WTC11 (cell line): ENCODE measurements around the gene KIF26A. TPM values are rescaled to one million over a fixed set of nuclear protein-coding genes. Genes with fewer than 3 reads are reported as not detected.

Experiments used
- ATAC-seq: fragments of 200-7000 bp; cut with Tn5 transposase; 2 replicates; pipeline ENCODE4 v1.10.0; 2021; ENCODE audit warnings: mild to moderate bottlenecking, moderate library complexity
- CTCF ChIA-PET: fragments of 300-600 bp; sonication (Branson Sonifier 250); formaldehyde crosslinking; loops from one replicate; lab custom pipeline; 2021; ENCODE audit warnings: antibody characterized with exemption; lab: Charles Lee
- POLR2A ChIA-PET: fragments of 350-600 bp; sonication (Branson Sonifier 250); formaldehyde crosslinking; loops from one replicate; lab custom pipeline; 2021; ENCODE audit warnings: antibody characterized with exemption; lab: Charles Lee
- DNase-seq: peaks from one replicate; pipeline ENCODE4 v3.0.0; 2021; ENCODE audit warnings: low spot score
- H3K27ac Mint-ChIP-seq: 2 replicates; pipeline ENCODE4 v1.8.0; 2021; ENCODE audit warnings: mixed read lengths
- H3K27me3 Mint-ChIP-seq: 2 replicates; pipeline ENCODE4 v1.8.0; 2021; ENCODE audit warnings: low read depth, mild to moderate bottlenecking, moderate library complexity, mixed read lengths
- H3K36me3 Mint-ChIP-seq: 2 replicates; pipeline ENCODE4 v1.8.0; 2021; ENCODE audit warnings: mixed read lengths
- H3K4me1 Mint-ChIP-seq: 2 replicates; pipeline ENCODE4 v1.8.0; 2022; ENCODE audit warnings: mixed read lengths
- H3K4me3 Mint-ChIP-seq: 2 replicates; pipeline ENCODE4 v1.8.0; 2021; ENCODE audit warnings: mild to moderate bottlenecking, moderate library complexity, mixed read lengths
- H3K9me3 Mint-ChIP-seq: 2 replicates; pipeline ENCODE4 v1.8.0; 2021; ENCODE audit warnings: mixed read lengths
- ATF3 ChIP-seq: sonication (generic); formaldehyde crosslinking; conservative IDR thresholded peaks from 2 replicates; pipeline ENCODE4 v1.8.1; 2022; ENCODE audit warnings: mild to moderate bottlenecking, missing genetic modification reagents
- FOXJ3 ChIP-seq: sonication (generic); formaldehyde crosslinking; IDR thresholded peaks from 2 replicates; pipeline ENCODE4 v1.9.0; 2021; ENCODE audit warnings: missing genetic modification reagents, mild to moderate bottlenecking, borderline replicate concordance
- MXD4 ChIP-seq: fragments of 250-450 bp; sonication (Bioruptor Pico); IDR thresholded peaks from 2 replicates; pipeline ENCODE4 v1.8.0; 2021; ENCODE audit warnings: mild to moderate bottlenecking, moderate library complexity, borderline replicate concordance
- NFATC4 ChIP-seq: fragments of 250-450 bp; sonication (Bioruptor Pico); IDR thresholded peaks from 2 replicates; pipeline ENCODE4 v1.9.0; 2021; ENCODE audit warnings: mild to moderate bottlenecking
- NR3C1 ChIP-seq: sonication (generic); formaldehyde crosslinking; conservative IDR thresholded peaks from 2 replicates; pipeline ENCODE4 v1.8.1; 2023; ENCODE audit warnings: low read depth, mild to moderate bottlenecking, missing genetic modification reagents
- RELA ChIP-seq: sonication (generic); formaldehyde crosslinking; IDR thresholded peaks from 2 replicates; pipeline ENCODE4 v1.8.1; 2022; ENCODE audit warnings: missing genetic modification reagents, mild to moderate bottlenecking, borderline replicate concordance
- TCF7 ChIP-seq: sonication (generic); formaldehyde crosslinking; IDR thresholded peaks from 2 replicates; pipeline ENCODE4 v1.8.0; 2022; ENCODE audit warnings: mild to moderate bottlenecking, low read depth, missing genetic modification reagents, moderate library complexity
- TEAD1 ChIP-seq: sonication (generic); formaldehyde crosslinking; IDR thresholded peaks from 2 replicates; pipeline ENCODE4 v1.8.0; 2022; ENCODE audit warnings: mild to moderate bottlenecking, missing genetic modification reagents
- ZNF219 ChIP-seq: sonication (generic); formaldehyde crosslinking; IDR thresholded peaks from 2 replicates; pipeline ENCODE4 v1.8.0; 2023; ENCODE audit warnings: missing genetic modification reagents, mild to moderate bottlenecking, borderline replicate concordance
- ZNF317 ChIP-seq: sonication (generic); formaldehyde crosslinking; IDR thresholded peaks from 2 replicates; pipeline ENCODE4 v1.8.1; 2023; ENCODE audit warnings: low read depth, mild to moderate bottlenecking, moderate library complexity, missing genetic modification reagents, borderline replicate concordance
- total RNA-seq: library from RNA; stranded (reverse); gene quantifications from 3 replicates; pipeline ENCODE4 v1.2.3, GENCODE V29; 2021
- TF ChIP-seq, protein P1 (sequence below): sonication (generic); formaldehyde crosslinking; IDR thresholded peaks from 2 replicates; pipeline ENCODE4 v1.8.0; 2022; ENCODE audit warnings: missing genetic modification reagents
- TF ChIP-seq, protein P2 (sequence below): sonication (generic); formaldehyde crosslinking; IDR thresholded peaks from 2 replicates; pipeline ENCODE4 v1.8.0; 2022; ENCODE audit warnings: mild to moderate bottlenecking, missing genetic modification reagents
- TF ChIP-seq, protein P3 (sequence below): sonication (generic); formaldehyde crosslinking; IDR thresholded peaks from 2 replicates; pipeline ENCODE4 v1.8.0; 2022; ENCODE audit warnings: mild to moderate bottlenecking, missing genetic modification reagents
- TF ChIP-seq, protein P4 (sequence below): sonication (generic); formaldehyde crosslinking; IDR thresholded peaks from 2 replicates; pipeline ENCODE4 v1.8.0; 2022; ENCODE audit warnings: mild to moderate bottlenecking, missing genetic modification reagents

Gene KIF26A
- total RNA-seq, 1 experiment from 2014 or later, result 53.4 TPM

GRCh38 chr14:104168603-104169002 lies 30.2 kb downstream of the KIF26A start:
- Mint-ChIP-seq H3K27me3 (no peaks in the 10 kb centered on the region), H3K4me1 (peaks cover 26% of the 10 kb centered on the region), H3K4me3 (no peak overlapping the region), H3K36me3 (no peaks in the 10 kb centered on the region), H3K9me3 (no peaks in the 10 kb centered on the region), H3K27ac (no peak overlapping the region)
- no peak for DNase-seq
- no peak for ATAC-seq
- ChIA-PET POLR2A (interaction anchor here (1.0 kb wide), 1 partner anchor 21 kb away, joined by 3 read pairs; no protein-coding TSS in a partner anchor), CTCF (interaction anchor here (0.8 to 1.4 kb wide), 12 partner anchors 9 to 395 kb away, joined by 3 to 6 read pairs (median 4); no protein-coding TSS in a partner anchor)
- TF ChIP-seq, protein P1, sequence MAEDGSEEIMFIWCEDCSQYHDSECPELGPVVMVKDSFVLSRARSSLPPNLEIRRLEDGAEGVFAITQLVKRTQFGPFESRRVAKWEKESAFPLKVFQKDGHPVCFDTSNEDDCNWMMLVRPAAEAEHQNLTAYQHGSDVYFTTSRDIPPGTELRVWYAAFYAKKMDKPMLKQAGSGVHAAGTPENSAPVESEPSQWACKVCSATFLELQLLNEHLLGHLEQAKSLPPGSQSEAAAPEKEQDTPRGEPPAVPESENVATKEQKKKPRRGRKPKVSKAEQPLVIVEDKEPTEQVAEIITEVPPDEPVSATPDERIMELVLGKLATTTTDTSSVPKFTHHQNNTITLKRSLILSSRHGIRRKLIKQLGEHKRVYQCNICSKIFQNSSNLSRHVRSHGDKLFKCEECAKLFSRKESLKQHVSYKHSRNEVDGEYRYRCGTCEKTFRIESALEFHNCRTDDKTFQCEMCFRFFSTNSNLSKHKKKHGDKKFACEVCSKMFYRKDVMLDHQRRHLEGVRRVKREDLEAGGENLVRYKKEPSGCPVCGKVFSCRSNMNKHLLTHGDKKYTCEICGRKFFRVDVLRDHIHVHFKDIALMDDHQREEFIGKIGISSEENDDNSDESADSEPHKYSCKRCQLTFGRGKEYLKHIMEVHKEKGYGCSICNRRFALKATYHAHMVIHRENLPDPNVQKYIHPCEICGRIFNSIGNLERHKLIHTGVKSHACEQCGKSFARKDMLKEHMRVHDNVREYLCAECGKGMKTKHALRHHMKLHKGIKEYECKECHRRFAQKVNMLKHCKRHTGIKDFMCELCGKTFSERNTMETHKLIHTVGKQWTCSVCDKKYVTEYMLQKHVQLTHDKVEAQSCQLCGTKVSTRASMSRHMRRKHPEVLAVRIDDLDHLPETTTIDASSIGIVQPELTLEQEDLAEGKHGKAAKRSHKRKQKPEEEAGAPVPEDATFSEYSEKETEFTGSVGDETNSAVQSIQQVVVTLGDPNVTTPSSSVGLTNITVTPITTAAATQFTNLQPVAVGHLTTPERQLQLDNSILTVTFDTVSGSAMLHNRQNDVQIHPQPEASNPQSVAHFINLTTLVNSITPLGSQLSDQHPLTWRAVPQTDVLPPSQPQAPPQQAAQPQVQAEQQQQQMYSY (CRISPR knock-in tag), result no peak
- TF ChIP-seq TCF7 (CRISPR knock-in tag), result no peak

- H3K9me3 Mint-ChIP-seq, result no peaks in the 10 kb centered on the region
- ChIA-PET POLR2A (interaction anchor here (1.0 kb wide), 1 partner anchor 22 kb away, joined by 3 read pairs; no protein-coding TSS in a partner anchor), CTCF (interaction anchor here (0.5 to 1.4 kb wide), 13 partner anchors 8 to 395 kb away, joined by 3 to 6 read pairs (median 3); no protein-coding TSS in a partner anchor)
- H3K4me1 Mint-ChIP-seq, result peaks cover 26% of the 10 kb centered on the region
- TF ChIP-seq ATF3 (no peak), MXD4 (CRISPR knock-in tag) (no peak), ZNF219 (CRISPR knock-in tag) (no peak)
- TF ChIP-seq, protein P2, sequence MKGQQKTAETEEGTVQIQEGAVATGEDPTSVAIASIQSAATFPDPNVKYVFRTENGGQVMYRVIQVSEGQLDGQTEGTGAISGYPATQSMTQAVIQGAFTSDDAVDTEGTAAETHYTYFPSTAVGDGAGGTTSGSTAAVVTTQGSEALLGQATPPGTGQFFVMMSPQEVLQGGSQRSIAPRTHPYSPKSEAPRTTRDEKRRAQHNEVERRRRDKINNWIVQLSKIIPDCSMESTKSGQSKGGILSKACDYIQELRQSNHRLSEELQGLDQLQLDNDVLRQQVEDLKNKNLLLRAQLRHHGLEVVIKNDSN, result no peak
- peak overlapping the region; percentile 60 for H3K27ac Mint-ChIP-seq
- no peak for DNase-seq
- no peaks in the 10 kb centered on the region for H3K27me3 Mint-ChIP-seq
- H3K4me3 Mint-ChIP-seq, result no peak overlapping the region
- H3K36me3 Mint-ChIP-seq, result no peaks in the 10 kb centered on the region
- no peak for ATAC-seq
These were observed 30.8 kb downstream of the KIF26A start for GRCh38 chr14:104169005-104169698.

- peak overlapping the region; percentile 8; the same call in 1 of the 2 replicates for H3K4me3 Mint-ChIP-seq
- peak overlapping the region; percentile 91 for H3K27ac Mint-ChIP-seq
These were observed 31.5 kb downstream of the KIF26A start for GRCh38 chr14:104169699-104170479.

More at GRCh38 chr14:104169699-104170479, 31.5 kb downstream of the KIF26A start:
- DNase-seq (no peak), ATAC-seq (no peak)
- Mint-ChIP-seq H3K36me3 (0 out of 2 replicates have a peak, but pooled peaks cover 2% of the 10 kb centered on the region), H3K27me3 (no peaks in the 10 kb centered on the region), H3K9me3 (no peaks in the 10 kb centered on the region), H3K4me1 (peaks cover 26% of the 10 kb centered on the region)
- ChIA-PET CTCF (interaction anchor here (0.5 to 1.4 kb wide), 6 partner anchors 22 to 340 kb away, joined by 3 to 5 read pairs (median 3); no protein-coding TSS in a partner anchor), POLR2A (no interaction called here)
- no peak for TF ChIP-seq RELA (CRISPR knock-in tag)
- no peak for TF ChIP-seq MXD4 (CRISPR knock-in tag)
- TF ChIP-seq NR3C1, result no peak
- no peak for TF ChIP-seq NFATC4 (CRISPR knock-in tag)
- TF ChIP-seq, protein P3, sequence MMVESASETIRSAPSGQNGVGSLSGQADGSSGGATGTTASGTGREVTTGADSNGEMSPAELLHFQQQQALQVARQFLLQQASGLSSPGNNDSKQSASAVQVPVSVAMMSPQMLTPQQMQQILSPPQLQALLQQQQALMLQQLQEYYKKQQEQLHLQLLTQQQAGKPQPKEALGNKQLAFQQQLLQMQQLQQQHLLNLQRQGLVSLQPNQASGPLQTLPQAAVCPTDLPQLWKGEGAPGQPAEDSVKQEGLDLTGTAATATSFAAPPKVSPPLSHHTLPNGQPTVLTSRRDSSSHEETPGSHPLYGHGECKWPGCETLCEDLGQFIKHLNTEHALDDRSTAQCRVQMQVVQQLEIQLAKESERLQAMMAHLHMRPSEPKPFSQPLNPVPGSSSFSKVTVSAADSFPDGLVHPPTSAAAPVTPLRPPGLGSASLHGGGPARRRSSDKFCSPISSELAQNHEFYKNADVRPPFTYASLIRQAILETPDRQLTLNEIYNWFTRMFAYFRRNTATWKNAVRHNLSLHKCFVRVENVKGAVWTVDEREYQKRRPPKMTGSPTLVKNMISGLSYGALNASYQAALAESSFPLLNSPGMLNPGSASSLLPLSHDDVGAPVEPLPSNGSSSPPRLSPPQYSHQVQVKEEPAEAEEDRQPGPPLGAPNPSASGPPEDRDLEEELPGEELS, result no peak
- no peak for TF ChIP-seq ZNF317 (CRISPR knock-in tag)
- no peak for TF ChIP-seq FOXJ3 (CRISPR knock-in tag)
- no peak for TF ChIP-seq TEAD1
- TF ChIP-seq, protein P4, sequence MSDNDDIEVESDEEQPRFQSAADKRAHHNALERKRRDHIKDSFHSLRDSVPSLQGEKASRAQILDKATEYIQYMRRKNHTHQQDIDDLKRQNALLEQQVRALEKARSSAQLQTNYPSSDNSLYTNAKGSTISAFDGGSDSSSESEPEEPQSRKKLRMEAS, result no peak
